ENCODE measurements around the gene THUMPD3.
A peak's percentile ranks its signal among the peaks of the same experiment; 100 is the strongest.

The THUMPD3 gene

GRCh38 chr3:9396632-9397331 lies 33.9 kb downstream of the THUMPD3 start:
- H3K27me3 ChIP-seq (ENCODE audit: control insufficient read depth in 5 of 5, insufficient read depth in 4 of 5, low read length in 5 of 5), result peaks cover 0 to 4% (median 0%) of the 10 kb centered on the region in 5 donors
- H3K9ac ChIP-seq (ENCODE audit: low read length in 5 of 5), result peak overlapping the region; percentile 59 to 90 (median 84)
- H3K4me1 ChIP-seq (ENCODE audit: control insufficient read depth in 5 of 5, insufficient read depth in 5 of 5, low read length in 5 of 5), result peaks cover 15 to 65% (median 61%) of the 10 kb centered on the region in 5 donors
- H3K9me3 ChIP-seq (ENCODE audit: control insufficient read depth in 5 of 5, low read length in 5 of 5), result no peaks in the 10 kb centered on the region
- H3K4me3 ChIP-seq (ENCODE audit: low read depth in 1 of 5, low read length in 5 of 5), result peak overlapping the region; percentile 35 to 95 (median 84)
- peak overlapping the region; percentile 95 for H3K27ac ChIP-seq (ENCODE audit: low read depth, low read length)
- H3K36me3 ChIP-seq (ENCODE audit: control insufficient read depth in 5 of 5, insufficient read depth in 5 of 5, low read length in 5 of 5), result peaks cover 7 to 14% (median 7%) of the 10 kb centered on the region in 5 donors

- Histone ChIP-seq H3K27ac (ENCODE audit: low read depth, low read length) (peak within 1 kb of the TSS; percentile 99), H3K9me3 (ENCODE audit: control insufficient read depth in 5 of 5, low read length in 5 of 5) (no peaks in the 10 kb centered on the region), H3K9ac (ENCODE audit: low read length in 5 of 5) (peak within 1 kb of the TSS; percentile 94 to 100 (median 100)), H3K4me3 (ENCODE audit: low read depth in 1 of 5, low read length in 5 of 5) (peak within 1 kb of the TSS; percentile 88 to 98 (median 92)), H3K4me1 (ENCODE audit: control insufficient read depth in 5 of 5, insufficient read depth in 5 of 5, low read length in 5 of 5) (peaks cover 17 to 67% (median 64%) of the 10 kb centered on the region in 5 donors), H3K27me3 (ENCODE audit: control insufficient read depth in 5 of 5, insufficient read depth in 4 of 5, low read length in 5 of 5) (peaks cover 0 to 4% (median 0%) of the 10 kb centered on the region in 5 donors), H3K36me3 (ENCODE audit: control insufficient read depth in 5 of 5, insufficient read depth in 5 of 5, low read length in 5 of 5) (peaks cover 5 to 14% (median 7%) of the 10 kb centered on the region in 5 donors)
Measured at GRCh38 chr3:9397332-9397905, 34.6 kb downstream of the THUMPD3 start, which contains the start of gene SETD5. TSS of gene SETD5 (plus strand) at chr3:9397615. CDS start at chr3:9428939, 31,324 bp downstream.

GRCh38 chr3:9397906-9398699 lies 35.2 kb downstream of the THUMPD3 start:
- H3K4me3 ChIP-seq (ENCODE audit: low read depth in 1 of 5, low read length in 5 of 5), result peak overlapping the region; percentile 86 to 98 (median 92)
- H3K4me1 ChIP-seq (ENCODE audit: control insufficient read depth in 5 of 5, insufficient read depth in 5 of 5, low read length in 5 of 5), result peaks cover 17 to 72% (median 66%) of the 10 kb centered on the region in 5 donors
- peak overlapping the region; percentile 99 for H3K27ac ChIP-seq (ENCODE audit: low read depth, low read length)
- peaks cover 0 to 4% (median 0%) of the 10 kb centered on the region in 5 donors for H3K27me3 ChIP-seq (ENCODE audit: control insufficient read depth in 5 of 5, insufficient read depth in 4 of 5, low read length in 5 of 5)
- H3K36me3 ChIP-seq (ENCODE audit: control insufficient read depth in 5 of 5, insufficient read depth in 5 of 5, low read length in 5 of 5), result peaks cover 0 to 14% (median 7%) of the 10 kb centered on the region in 5 donors
- H3K9me3 ChIP-seq (ENCODE audit: control insufficient read depth in 5 of 5, low read length in 5 of 5), result no peaks in the 10 kb centered on the region
- peak overlapping the region; percentile 94 to 100 (median 100) for H3K9ac ChIP-seq (ENCODE audit: low read length in 5 of 5)

- Histone ChIP-seq H3K27ac (ENCODE audit: low read depth, low read length) (peak overlapping the region; percentile 99), H3K4me3 (ENCODE audit: low read depth in 1 of 5, low read length in 5 of 5) (peak overlapping the region; percentile 86 to 98 (median 92)), H3K27me3 (ENCODE audit: control insufficient read depth in 5 of 5, insufficient read depth in 4 of 5, low read length in 5 of 5) (peaks cover 0 to 4% (median 0%) of the 10 kb centered on the region in 5 donors), H3K9me3 (ENCODE audit: control insufficient read depth in 5 of 5, low read length in 5 of 5) (no peaks in the 10 kb centered on the region), H3K9ac (ENCODE audit: low read length in 5 of 5) (peak overlapping the region; percentile 94 to 100 (median 100)), H3K36me3 (ENCODE audit: control insufficient read depth in 5 of 5, insufficient read depth in 5 of 5, low read length in 5 of 5) (peaks cover 0 to 7% (median 2%) of the 10 kb centered on the region in 5 donors), H3K4me1 (ENCODE audit: control insufficient read depth in 5 of 5, insufficient read depth in 5 of 5, low read length in 5 of 5) (peaks cover 17 to 74% (median 72%) of the 10 kb centered on the region in 5 donors)
Measured at GRCh38 chr3:9398700-9399336, 36.0 kb downstream of the THUMPD3 start.

DNA sequence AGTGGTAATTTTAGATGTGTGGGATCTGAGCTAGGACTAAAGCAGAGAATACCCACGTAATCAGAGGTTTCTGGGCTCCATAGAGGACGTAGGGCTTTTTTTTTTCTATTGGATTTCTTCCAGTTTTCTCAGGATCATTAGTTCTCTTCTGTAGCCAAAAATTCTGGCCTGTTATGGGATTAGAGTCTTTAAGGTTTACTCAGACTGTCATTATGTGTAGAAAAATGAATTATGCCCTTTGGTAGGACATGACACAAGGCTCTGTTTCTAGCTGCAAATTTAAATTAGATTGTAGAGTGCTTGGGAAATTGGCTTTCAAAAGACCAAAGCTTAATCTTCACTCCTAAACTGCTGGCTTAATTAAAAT lies 36.5 kb downstream of the THUMPD3 start:
- peaks cover 17 to 76% (median 75%) of the 10 kb centered on the region in 5 donors for H3K4me1 ChIP-seq (ENCODE audit: control insufficient read depth in 5 of 5, insufficient read depth in 5 of 5, low read length in 5 of 5)
- peak overlapping the region; percentile 99 for H3K27ac ChIP-seq (ENCODE audit: low read depth, low read length)
- peaks cover 0 to 4% (median 0%) of the 10 kb centered on the region in 5 donors for H3K27me3 ChIP-seq (ENCODE audit: control insufficient read depth in 5 of 5, insufficient read depth in 4 of 5, low read length in 5 of 5)
- peaks cover 0 to 4% (median 0%) of the 10 kb centered on the region in 5 donors for H3K36me3 ChIP-seq (ENCODE audit: control insufficient read depth in 5 of 5, insufficient read depth in 5 of 5, low read length in 5 of 5)
- H3K9ac ChIP-seq (ENCODE audit: low read length in 5 of 5), result peak overlapping the region; percentile 94 to 100 (median 100)
- peak overlapping the region; percentile 86 to 98 (median 92) for H3K4me3 ChIP-seq (ENCODE audit: low read depth in 1 of 5, low read length in 5 of 5)
- no peaks in the 10 kb centered on the region for H3K9me3 ChIP-seq (ENCODE audit: control insufficient read depth in 5 of 5, low read length in 5 of 5)

- peaks cover 17 to 76% (median 75%) of the 10 kb centered on the region in 5 donors for H3K4me1 ChIP-seq (ENCODE audit: control insufficient read depth in 5 of 5, insufficient read depth in 5 of 5, low read length in 5 of 5)
- peaks cover 0 to 4% (median 0%) of the 10 kb centered on the region in 5 donors for H3K27me3 ChIP-seq (ENCODE audit: control insufficient read depth in 5 of 5, insufficient read depth in 4 of 5, low read length in 5 of 5)
- peak overlapping the region; percentile 86 to 98 (median 92) for H3K4me3 ChIP-seq (ENCODE audit: low read depth in 1 of 5, low read length in 5 of 5)
- peaks cover 0 to 2% (median 0%) of the 10 kb centered on the region in 5 donors for H3K36me3 ChIP-seq (ENCODE audit: control insufficient read depth in 5 of 5, insufficient read depth in 5 of 5, low read length in 5 of 5)
- H3K9me3 ChIP-seq (ENCODE audit: control insufficient read depth in 5 of 5, low read length in 5 of 5), result no peaks in the 10 kb centered on the region
- peak overlapping the region in 3 of 5 donors; percentile 98 to 100 (median 100) for H3K9ac ChIP-seq (ENCODE audit: low read length in 5 of 5)
- peak overlapping the region; percentile 99 for H3K27ac ChIP-seq (ENCODE audit: low read depth, low read length)
Measured at GRCh38 chr3:9399746-9400145, 36.9 kb downstream of the THUMPD3 start.

DNA sequence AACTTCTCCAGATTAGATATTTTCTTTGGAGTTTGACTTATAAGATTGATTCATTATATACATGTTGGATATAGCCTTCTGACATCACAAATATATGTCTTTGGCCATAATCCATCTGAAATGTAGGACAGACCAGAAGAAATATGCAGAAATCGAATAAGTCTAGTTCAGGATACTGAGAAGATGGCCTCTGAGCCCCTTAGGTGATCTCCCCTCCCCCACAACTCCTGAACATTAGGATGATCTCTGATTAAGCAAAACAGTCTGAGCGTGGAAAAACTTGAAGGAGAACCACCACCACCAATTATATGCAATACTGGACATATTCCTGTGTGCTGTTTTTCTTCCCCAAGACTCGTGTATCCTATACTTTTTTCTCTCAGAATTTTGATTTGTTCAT lies 37.8 kb downstream of the THUMPD3 start:
- H3K4me1 ChIP-seq (ENCODE audit: control insufficient read depth in 5 of 5, insufficient read depth in 5 of 5, low read length in 5 of 5), result peaks cover 13 to 76% (median 75%) of the 10 kb centered on the region in 5 donors
- H3K27me3 ChIP-seq (ENCODE audit: control insufficient read depth in 5 of 5, insufficient read depth in 4 of 5, low read length in 5 of 5), result peaks cover 0 to 4% (median 0%) of the 10 kb centered on the region in 5 donors
- H3K4me3 ChIP-seq (ENCODE audit: low read depth in 1 of 5, low read length in 5 of 5), result no peak overlapping the region
- peak overlapping the region; percentile 99 for H3K27ac ChIP-seq (ENCODE audit: low read depth, low read length)
- peak overlapping the region in 2 of 5 donors; percentile 40 to 82 for H3K9ac ChIP-seq (ENCODE audit: low read length in 5 of 5)
- H3K9me3 ChIP-seq (ENCODE audit: control insufficient read depth in 5 of 5, low read length in 5 of 5), result no peaks in the 10 kb centered on the region
- no peaks in the 10 kb centered on the region for H3K36me3 ChIP-seq (ENCODE audit: control insufficient read depth in 5 of 5, insufficient read depth in 5 of 5, low read length in 5 of 5)

GRCh38 chr3:9401986-9402385 lies 39.1 kb downstream of the THUMPD3 start:
- H3K9me3 ChIP-seq (ENCODE audit: control insufficient read depth in 5 of 5, low read length in 5 of 5), result no peaks in the 10 kb centered on the region
- peak overlapping the region; percentile 99 for H3K27ac ChIP-seq (ENCODE audit: low read depth, low read length)
- H3K27me3 ChIP-seq (ENCODE audit: control insufficient read depth in 5 of 5, insufficient read depth in 4 of 5, low read length in 5 of 5), result peaks cover 0 to under 1% (median 0%) of the 10 kb centered on the region in 5 donors
- no peaks in the 10 kb centered on the region for H3K36me3 ChIP-seq (ENCODE audit: control insufficient read depth in 5 of 5, insufficient read depth in 5 of 5, low read length in 5 of 5)
- peak overlapping the region in 2 of 5 donors; percentile 17 to 82 for H3K9ac ChIP-seq (ENCODE audit: low read length in 5 of 5)
- H3K4me1 ChIP-seq (ENCODE audit: control insufficient read depth in 5 of 5, insufficient read depth in 5 of 5, low read length in 5 of 5), result peaks cover 7 to 78% (median 73%) of the 10 kb centered on the region in 5 donors
- H3K4me3 ChIP-seq (ENCODE audit: low read depth in 1 of 5, low read length in 5 of 5), result no peak overlapping the region
